NCI-H82 treated with DMSO at 0.1 percent for 48 hours (cell line): ENCODE measurements around the gene FUT1.
"Not testable (repeated sequence)": the region's sequence is repeated elsewhere in the genome, so short reads cannot be mapped to it uniquely, and the experiment has no call there.

Source experiments
- DNase-seq: peaks from one replicate; lab custom pipeline; 2025; ENCODE audit not compliant: unreplicated experiment; lab: John Stamatoyannopoulos, UW

Gene FUT1

GRCh38 chr19:48768994-48769713, 16.7 kb upstream of the FUT1 start:
- no peak for DNase-seq

GRCh38 chr19:48768171-48768753, 15.8 kb upstream of the FUT1 start:
- not testable (repeated sequence) for DNase-seq

DNA sequence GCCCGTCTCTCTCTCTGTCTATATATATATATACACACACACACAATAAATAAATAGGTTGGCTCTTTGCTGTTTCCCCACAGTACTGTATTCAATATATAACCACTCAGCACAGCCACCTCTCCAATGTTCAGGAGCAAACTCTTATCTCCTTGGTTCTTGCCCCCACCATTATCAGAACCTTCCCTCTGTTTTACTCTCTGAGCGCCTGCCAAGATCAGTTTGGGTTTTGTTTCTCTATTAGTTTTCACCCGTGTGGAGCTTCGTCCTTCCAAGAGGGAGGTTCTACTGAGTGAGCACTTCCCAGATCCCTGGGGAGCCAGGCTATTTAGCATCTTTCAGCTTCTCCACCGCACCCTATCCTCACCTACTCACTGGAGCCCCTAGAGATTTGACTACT, 13.4 kb upstream of the FUT1 start:
- DNase-seq: not testable (repeated sequence)

DNA sequence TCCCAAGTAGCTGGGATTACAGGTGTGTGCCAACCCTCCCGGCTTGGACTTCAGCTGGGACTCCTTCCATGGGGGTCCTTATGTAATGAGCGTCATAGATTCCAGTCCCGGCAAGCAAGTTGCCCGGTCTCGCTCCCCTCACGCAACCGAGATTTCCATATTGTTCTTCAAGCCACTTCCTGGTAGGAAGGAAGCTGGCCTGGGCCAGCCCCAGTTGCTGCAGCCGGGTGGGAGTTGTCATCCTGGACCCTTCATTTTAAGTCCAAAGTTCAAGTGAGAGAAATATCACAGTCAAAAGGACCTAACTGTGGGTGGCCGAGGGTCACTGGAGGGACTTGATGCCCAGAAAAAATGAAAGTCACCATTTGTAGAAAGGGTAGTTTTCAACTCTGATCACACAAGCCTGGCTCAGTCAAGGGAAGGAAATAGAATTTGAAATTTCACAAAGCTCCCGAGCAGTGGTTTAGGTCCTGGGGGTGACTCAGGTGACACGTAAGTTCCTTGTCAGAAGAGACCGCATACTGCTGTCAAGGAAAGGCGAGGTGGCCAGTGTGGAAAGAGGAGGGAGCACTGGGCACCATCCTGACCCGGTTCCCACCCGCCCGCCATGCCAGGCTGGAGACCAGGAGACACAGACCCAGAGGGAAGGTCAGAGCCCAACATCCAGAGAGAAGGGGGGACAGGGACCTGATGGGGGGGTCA, 8.2 kb upstream of the FUT1 start:
- no peak for DNase-seq

DNA sequence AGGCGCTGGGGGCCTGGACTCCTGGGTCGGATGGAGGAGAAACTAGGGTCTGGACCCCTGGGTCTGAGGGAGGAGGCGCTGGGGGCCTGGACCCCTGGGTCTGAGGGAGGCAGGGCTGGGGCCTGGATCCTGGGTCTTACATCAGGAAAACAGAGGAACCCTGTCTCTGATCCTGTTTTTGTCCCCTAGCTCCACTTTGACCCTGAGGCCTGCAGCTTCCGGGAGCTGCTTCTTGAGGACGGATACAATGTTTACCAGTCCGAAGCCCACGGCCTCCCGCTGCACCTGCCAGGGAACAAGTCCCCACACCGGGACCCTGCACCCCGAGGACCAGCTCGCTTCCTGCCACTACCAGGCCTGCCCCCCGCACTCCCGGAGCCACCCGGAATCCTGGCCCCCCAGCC, 5.3 kb upstream of the FUT1 start:
- no peak for DNase-seq

GRCh38 chr19:48757089-48757675, 4.7 kb upstream of the FUT1 start:
- DNase-seq: no peak

GRCh38 chr19:48756686-48757085, 4.2 kb upstream of the FUT1 start:
- no peak for DNase-seq

DNA sequence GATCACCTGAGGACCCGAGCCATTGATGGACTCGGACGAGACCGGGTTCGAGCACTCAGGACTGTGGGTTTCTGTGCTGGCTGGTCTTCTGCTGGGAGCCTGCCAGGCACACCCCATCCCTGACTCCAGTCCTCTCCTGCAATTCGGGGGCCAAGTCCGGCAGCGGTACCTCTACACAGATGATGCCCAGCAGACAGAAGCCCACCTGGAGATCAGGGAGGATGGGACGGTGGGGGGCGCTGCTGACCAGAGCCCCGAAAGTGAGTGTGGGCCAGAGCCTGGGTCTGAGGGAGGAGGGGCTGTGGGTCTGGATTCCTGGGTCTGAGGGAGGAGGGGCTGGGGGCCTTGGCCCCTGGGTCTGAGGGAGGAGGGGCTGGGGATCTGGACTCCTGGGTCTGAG, 3.8 kb upstream of the FUT1 start:
- no peak for DNase-seq

DNA sequence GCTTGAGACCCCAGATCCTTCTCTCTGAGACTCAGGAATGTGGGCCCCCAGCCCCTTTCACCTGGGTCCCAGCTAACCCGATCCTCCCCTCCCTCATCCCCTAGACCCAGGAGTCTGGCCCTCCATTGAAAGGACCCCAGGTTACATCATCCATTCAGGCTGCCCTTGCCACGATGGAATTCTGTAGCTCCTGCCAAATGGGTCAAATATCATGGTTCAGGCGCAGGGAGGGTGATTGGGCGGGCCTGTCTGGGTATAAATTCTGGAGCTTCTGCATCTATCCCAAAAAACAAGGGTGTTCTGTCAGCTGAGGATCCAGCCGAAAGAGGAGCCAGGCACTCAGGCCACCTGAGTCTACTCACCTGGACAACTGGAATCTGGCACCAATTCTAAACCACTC, 3.3 kb upstream of the FUT1 start:
- DNase-seq: no peak

DNA sequence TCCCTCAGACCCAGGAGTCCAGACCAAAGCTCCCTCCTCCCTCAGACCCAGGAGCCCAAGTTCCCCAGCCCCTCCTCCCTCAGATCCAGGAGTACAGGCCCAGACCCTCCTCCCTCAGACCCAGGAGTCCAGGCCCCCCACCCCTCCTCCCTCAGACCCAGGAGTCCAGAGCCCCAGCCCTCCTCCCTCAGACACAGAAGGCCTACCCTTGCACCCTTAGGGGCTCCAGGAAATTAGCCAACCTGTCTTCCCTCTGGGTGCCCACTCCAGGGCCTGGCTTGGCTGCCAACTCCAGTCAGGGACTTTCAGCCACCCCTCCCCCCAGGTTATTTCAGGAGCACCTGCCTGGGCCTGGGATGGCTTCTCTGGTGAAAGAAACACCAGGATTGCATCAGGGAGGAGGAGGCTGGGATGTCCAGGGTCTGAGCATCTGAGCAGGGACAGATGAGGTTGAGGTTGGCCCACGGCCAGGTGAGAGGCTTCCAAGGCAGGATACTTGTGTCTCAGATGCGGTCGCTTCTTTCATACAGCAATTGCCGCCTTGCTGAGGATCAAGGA, 2.7 kb upstream of the FUT1 start, which contains the start of gene FGF21:
Gene FGF21, plus strand, starts transcription at position 441 of the 558 bp plus-strand sequence. CDS start 713 bp downstream, outside the sequence.
- no peak for DNase-seq

DNA sequence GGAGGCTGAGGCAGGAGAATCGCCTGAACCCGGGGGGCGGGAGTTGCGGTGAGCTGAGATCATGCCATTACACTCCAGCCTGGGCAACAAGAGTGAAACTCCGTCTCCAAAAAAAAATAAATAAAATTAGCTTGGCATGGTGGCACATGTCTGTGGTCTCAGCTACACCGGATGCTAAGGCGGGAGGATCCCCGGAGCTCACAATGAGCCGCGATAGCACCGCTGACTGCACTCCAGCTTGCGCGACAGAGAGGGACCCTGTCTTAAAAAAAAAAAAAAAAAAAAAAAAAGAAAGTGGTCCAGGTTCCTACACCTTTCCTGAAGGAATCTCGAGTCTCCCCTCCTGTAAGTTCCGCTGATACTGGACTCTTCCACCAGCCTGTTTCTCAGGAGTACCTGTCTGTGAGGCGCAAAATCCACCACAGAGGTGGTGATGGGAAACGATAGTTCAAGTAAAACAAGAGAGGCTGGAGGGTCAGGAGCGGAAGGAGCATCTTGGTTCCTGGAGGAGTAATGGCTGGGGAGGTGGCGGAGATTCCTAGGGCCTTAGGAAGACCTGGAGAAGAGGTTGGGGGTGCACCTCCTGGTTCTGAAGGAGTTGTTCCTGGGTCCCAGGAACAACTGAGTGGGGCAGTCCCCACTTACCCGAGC, 471 bp downstream of the FUT1 start:
- DNase-seq: no peak

DNA sequence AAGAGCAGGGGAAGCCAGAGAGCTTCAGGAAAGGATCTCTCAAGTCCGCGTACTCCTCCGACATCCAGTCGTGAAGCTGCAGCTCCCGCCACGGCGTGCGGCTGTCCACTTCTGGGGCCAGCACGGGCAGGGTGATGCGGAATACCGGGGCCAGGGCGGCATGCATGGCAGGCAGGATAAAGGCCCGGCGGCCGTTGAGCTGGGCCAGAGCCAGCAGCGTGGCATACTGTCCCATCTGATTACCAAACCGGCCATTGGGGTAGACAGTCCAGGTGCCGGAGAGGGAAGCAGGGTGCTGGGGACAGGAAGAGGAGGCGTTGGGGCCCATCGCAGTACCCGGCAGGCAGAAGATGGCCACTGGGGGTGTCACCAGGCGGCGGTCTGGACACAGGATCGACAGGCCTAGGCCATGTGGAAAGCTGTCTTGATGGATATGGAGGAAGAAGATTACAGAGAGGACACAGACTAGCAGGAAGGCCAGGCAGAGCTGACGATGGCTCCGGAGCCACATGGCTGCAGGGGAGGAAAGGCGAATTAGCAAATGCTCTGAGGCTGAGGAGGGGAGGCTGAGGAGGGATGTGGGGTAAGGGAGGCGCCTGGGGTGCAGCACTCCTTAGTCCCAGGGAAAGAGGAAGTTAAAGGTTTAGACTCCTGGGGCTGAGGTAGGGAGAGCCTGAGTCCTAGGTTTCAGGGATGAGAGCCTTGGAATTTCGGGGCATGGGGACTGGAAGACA, 1.5 kb downstream of the FUT1 start:
- no peak for DNase-seq

DNA sequence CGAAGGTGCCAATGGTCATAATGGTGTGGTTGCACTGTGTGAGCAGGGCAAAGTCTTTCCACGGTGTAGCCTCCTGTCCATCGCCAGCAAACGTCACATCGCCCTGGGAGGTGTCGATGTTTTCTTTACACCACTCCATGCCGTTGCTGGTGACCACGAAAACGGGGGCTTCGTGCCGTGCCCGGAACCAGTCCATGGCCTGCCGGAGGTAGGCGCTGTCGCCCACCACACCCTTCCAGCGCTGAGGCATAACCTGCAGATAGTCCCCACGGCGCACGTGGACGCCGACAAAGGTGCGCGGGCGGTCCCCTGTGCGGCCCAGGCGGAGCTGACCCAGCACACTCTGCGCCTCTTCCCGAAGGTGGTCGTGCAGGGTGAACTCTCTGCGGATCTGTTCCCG, 2.1 kb downstream of the FUT1 start:
- DNase-seq: no peak

GRCh38 chr19:48749571-48750198, 2.8 kb downstream of the FUT1 start:
- no peak for DNase-seq

GRCh38 chr19:48746738-48747575, 5.5 kb downstream of the FUT1 start, which contains the start of gene IZUMO1:
Gene IZUMO1 (minus strand): TSS chr19:48746909. CDS start chr19:48745859, 1,050 bp downstream.
- peak; percentile 89 for DNase-seq

DNA sequence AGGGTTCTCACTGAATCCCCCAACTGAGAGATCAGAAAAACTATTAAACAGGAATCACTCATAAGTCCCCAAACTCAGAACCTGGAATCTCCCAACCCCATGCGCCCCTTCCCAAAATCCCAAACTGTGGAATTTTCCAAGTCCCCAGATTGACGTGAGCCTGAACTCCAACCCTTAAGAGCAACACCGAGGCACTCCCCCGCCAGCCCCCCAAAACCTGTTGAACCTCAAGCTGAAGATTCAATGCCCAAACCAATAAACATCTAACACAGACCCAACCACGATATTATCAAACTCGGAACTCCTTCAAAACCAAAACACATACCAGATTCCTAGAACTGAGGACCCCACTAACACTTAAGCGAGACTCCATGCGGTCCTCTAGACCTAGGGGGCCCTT, 6.3 kb downstream of the FUT1 start:
- no peak for DNase-seq

- DNase-seq: peak; percentile 73
These were observed 7.0 kb downstream of the FUT1 start for GRCh38 chr19:48745208-48745995.

DNA sequence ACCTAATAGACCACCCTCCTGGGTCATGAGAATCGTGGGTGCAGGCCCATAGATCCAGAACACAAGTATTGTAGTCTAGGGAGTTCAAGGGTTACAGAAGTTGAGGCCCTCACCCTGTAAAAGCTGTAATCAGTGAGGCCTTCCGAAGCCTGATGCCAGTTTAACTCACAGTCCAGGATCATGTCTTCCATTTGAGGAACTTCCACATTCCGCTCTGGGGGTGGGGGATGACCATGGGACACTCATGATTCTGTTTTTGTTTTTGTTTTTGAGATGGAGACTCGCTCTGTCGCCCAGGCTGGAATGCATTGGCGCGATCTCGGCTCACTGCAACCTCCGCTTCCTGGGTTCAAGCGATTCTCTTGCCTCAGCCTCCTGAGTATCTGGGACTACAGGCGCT, 10.3 kb downstream of the FUT1 start:
- DNase-seq: no peak
